ENCODE data around the gene OCRL. TPM values are rescaled to one million over a fixed set of nuclear protein-coding genes. Genes with fewer than 3 reads are reported as not detected.

Gene OCRL
- total and polyA plus RNA-seq, 2 experiments from 2014 or later: 3.9 to 16.5 TPM

DNA sequence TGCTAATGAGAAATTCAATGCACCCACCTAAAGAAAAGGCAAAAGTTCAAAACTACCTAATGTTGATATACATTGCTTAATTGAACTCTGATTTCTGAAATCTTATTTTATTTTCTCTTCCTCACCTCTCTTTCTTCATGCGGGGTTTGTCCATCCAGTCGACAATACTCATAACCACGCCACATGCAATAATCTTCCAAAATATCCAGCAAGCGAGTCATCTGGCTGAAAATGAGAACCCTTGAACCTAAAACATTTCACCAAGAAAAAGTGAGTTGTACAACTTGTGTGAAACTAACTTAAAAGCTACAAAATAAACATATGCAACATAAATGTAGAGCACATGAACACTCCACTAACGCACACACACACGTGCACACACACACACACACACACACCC, 43.4 kb upstream of the OCRL start:
- Histone ChIP-seq H3K79me2 (replicated peaks; ENCODE audit: insufficient read depth) (no peaks in the 10 kb centered on the region), H3K4me3 (no peak overlapping the region), H3K4me1 (ENCODE audit: insufficient read depth) (no peaks in the 10 kb centered on the region), H3K4me2 (no peak overlapping the region), H2AFZ (no peak overlapping the region), H3K27ac (ENCODE audit: low read depth) (no peak overlapping the region), H3F3A (replicated peaks; ENCODE audit: low read depth) (no peaks in the 10 kb centered on the region), H3K36me3 (ENCODE audit: insufficient read depth) (peaks cover 11% of the 10 kb centered on the region), H3K27me3 (ENCODE audit: insufficient read depth) (no peaks in the 10 kb centered on the region), H3K9me2 (ENCODE audit: insufficient read depth) (no peaks in the 10 kb centered on the region), H4K20me1 (replicated peaks; ENCODE audit: insufficient read depth) (no peaks in the 10 kb centered on the region)
- Mint-ChIP-seq H3K4me3 (no peak overlapping the region), H3K9me3 (no peaks in the 10 kb centered on the region), H3K27me3 (ENCODE audit: insufficient read depth, low read depth, poor library complexity) (no peaks in the 10 kb centered on the region), H3K4me1 (no peaks in the 10 kb centered on the region), H3K36me3 (ENCODE audit: low read depth) (peaks cover 39% of the 10 kb centered on the region), H3K27ac (no peak overlapping the region)
- ATAC-seq (no peak), DNase-seq (ENCODE audit: low spot score) (no peak)
- TF ChIP-seq ZNF114 (CRISPR knock-in tag; IDR thresholded peaks at IDR 0.05) (no peak), EZH2 (IDR thresholded peaks at IDR 0.05; ENCODE audit: low read depth, unreplicated experiment) (no peak), JUNB (IDR thresholded peaks at IDR 0.05; ENCODE audit: unreplicated experiment) (no peak), NANOG (IDR thresholded peaks at IDR 0.05; ENCODE audit: borderline replicate concordance) (no peak), POLR2AphosphoS5 (IDR thresholded peaks at IDR 0.05; ENCODE audit: low read depth) (no peak), ZNF331 (CRISPR knock-in tag; IDR thresholded peaks at IDR 0.05; ENCODE audit: low read depth) (no peak), CTCF (conservative IDR thresholded peaks at IDR 0.05; ENCODE audit: low read depth in 2 of 2) (no peak), CREB1 (CRISPR knock-in tag; IDR thresholded peaks at IDR 0.05; ENCODE audit: low read depth) (no peak), REST (IDR thresholded peaks at IDR 0.05; ENCODE audit: unreplicated experiment) (no peak), EZH2phosphoT487 (IDR thresholded peaks at IDR 0.05; ENCODE audit: unreplicated experiment) (no peak), STAT1 (IDR thresholded peaks at IDR 0.05; ENCODE audit: unreplicated experiment) (no peak)
- TF ChIP-seq, protein P1, sequence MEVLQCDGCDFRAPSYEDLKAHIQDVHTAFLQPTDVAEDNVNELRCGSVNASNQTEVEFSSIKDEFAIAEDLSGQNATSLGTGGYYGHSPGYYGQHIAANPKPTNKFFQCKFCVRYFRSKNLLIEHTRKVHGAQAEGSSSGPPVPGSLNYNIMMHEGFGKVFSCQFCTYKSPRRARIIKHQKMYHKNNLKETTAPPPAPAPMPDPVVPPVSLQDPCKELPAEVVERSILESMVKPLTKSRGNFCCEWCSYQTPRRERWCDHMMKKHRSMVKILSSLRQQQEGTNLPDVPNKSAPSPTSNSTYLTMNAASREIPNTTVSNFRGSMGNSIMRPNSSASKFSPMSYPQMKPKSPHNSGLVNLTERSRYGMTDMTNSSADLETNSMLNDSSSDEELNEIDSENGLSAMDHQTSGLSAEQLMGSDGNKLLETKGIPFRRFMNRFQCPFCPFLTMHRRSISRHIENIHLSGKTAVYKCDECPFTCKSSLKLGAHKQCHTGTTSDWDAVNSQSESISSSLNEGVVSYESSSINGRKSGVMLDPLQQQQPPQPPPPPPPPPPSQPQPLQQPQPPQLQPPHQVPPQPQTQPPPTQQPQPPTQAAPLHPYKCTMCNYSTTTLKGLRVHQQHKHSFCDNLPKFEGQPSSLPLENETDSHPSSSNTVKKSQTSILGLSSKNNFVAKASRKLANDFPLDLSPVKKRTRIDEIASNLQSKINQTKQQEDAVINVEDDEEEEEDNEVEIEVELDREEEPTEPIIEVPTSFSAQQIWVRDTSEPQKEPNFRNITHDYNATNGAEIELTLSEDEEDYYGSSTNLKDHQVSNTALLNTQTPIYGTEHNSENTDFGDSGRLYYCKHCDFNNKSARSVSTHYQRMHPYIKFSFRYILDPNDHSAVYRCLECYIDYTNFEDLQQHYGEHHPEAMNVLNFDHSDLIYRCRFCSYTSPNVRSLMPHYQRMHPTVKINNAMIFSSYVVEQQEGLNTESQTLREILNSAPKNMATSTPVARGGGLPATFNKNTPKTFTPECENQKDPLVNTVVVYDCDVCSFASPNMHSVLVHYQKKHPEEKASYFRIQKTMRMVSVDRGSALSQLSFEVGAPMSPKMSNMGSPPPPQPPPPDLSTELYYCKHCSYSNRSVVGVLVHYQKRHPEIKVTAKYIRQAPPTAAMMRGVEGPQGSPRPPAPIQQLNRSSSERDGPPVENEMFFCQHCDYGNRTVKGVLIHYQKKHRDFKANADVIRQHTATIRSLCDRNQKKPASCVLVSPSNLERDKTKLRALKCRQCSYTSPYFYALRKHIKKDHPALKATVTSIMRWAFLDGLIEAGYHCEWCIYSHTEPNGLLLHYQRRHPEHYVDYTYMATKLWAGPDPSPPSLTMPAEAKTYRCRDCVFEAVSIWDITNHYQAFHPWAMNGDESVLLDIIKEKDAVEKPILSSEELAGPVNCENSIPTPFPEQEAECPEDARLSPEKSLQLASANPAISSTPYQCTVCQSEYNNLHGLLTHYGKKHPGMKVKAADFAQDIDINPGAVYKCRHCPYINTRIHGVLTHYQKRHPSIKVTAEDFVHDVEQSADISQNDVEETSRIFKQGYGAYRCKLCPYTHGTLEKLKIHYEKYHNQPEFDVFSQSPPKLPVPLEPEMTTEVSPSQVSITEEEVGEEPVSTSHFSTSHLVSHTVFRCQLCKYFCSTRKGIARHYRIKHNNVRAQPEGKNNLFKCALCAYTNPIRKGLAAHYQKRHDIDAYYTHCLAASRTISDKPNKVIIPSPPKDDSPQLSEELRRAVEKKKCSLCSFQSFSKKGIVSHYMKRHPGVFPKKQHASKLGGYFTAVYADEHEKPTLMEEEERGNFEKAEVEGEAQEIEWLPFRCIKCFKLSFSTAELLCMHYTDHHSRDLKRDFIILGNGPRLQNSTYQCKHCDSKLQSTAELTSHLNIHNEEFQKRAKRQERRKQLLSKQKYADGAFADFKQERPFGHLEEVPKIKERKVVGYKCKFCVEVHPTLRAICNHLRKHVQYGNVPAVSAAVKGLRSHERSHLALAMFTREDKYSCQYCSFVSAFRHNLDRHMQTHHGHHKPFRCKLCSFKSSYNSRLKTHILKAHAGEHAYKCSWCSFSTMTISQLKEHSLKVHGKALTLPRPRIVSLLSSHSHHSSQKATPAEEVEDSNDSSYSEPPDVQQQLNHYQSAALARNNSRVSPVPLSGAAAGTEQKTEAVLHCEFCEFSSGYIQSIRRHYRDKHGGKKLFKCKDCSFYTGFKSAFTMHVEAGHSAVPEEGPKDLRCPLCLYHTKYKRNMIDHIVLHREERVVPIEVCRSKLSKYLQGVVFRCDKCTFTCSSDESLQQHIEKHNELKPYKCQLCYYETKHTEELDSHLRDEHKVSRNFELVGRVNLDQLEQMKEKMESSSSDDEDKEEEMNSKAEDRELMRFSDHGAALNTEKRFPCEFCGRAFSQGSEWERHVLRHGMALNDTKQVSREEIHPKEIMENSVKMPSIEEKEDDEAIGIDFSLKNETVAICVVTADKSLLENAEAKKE (CRISPR knock-in tag; IDR thresholded peaks at IDR 0.05): no peak
- TF ChIP-seq, protein P2, sequence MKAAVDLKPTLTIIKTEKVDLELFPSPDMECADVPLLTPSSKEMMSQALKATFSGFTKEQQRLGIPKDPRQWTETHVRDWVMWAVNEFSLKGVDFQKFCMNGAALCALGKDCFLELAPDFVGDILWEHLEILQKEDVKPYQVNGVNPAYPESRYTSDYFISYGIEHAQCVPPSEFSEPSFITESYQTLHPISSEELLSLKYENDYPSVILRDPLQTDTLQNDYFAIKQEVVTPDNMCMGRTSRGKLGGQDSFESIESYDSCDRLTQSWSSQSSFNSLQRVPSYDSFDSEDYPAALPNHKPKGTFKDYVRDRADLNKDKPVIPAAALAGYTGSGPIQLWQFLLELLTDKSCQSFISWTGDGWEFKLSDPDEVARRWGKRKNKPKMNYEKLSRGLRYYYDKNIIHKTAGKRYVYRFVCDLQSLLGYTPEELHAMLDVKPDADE (IDR thresholded peaks at IDR 0.05): no peak
